Fibroblast of gingiva (primary cell): Measurements from ENCODE around the gene PLXNA2.

Experiments
- DNase-seq: peaks from one replicate; pipeline ENCODE4 v3.0.0-alpha.2; 2011; ENCODE audit warnings: low read depth

Gene PLXNA2

GRCh38 chr1:208206092-208206698, 38.0 kb downstream of the PLXNA2 start:
- no peak for DNase-seq

GRCh38 chr1:208205216-208206013, 38.8 kb downstream of the PLXNA2 start:
- no peak for DNase-seq

- peak; percentile 38 for DNase-seq
Observed at GRCh38 chr1:208204779-208205178, 39.4 kb downstream of the PLXNA2 start.

- peak; percentile 59 for DNase-seq
Observed at GRCh38 chr1:208203848-208204609, 40.2 kb downstream of the PLXNA2 start.

GRCh38 chr1:208203127-208203847, 40.9 kb downstream of the PLXNA2 start:
- DNase-seq: peak; percentile 62

GRCh38 chr1:208202333-208202995, 41.7 kb downstream of the PLXNA2 start:
- no peak for DNase-seq

GRCh38 chr1:208201229-208201628, 43.0 kb downstream of the PLXNA2 start:
- peak; percentile 84 for DNase-seq

GRCh38 chr1:208200116-208200515, 44.1 kb downstream of the PLXNA2 start:
- no peak for DNase-seq

GRCh38 chr1:208198236-208198635, 45.9 kb downstream of the PLXNA2 start:
- no peak for DNase-seq

GRCh38 chr1:208194944-208195343, 49.2 kb downstream of the PLXNA2 start:
- DNase-seq: no peak

- peak; percentile 88 for DNase-seq
Observed at GRCh38 chr1:208192995-208193394, 51.2 kb downstream of the PLXNA2 start.

GRCh38 chr1:208190784-208191183, 53.4 kb downstream of the PLXNA2 start:
- no peak for DNase-seq

- no peak for DNase-seq
Observed at GRCh38 chr1:208189716-208190115, 54.5 kb downstream of the PLXNA2 start.

GRCh38 chr1:208189183-208189582, 55.0 kb downstream of the PLXNA2 start:
- no peak for DNase-seq

GRCh38 chr1:208188607-208189006, 55.6 kb downstream of the PLXNA2 start:
- no peak for DNase-seq

- no peak for DNase-seq
Observed at GRCh38 chr1:208187499-208188041, 56.6 kb downstream of the PLXNA2 start.

GRCh38 chr1:208185801-208186231, 58.4 kb downstream of the PLXNA2 start:
- DNase-seq: no peak

GRCh38 chr1:208184966-208185654, 59.1 kb downstream of the PLXNA2 start:
- DNase-seq: no peak

GRCh38 chr1:208183977-208184911, 59.9 kb downstream of the PLXNA2 start:
- DNase-seq: peak; percentile 93
